GM12865 (cell line): Measurements from ENCODE around the gene PTMA.

Experiments used
- DNase-seq: peaks from one replicate; pipeline ENCODE4 v3.0.0; 2010; ENCODE audit warnings: low read depth
- H3K4me3 ChIP-seq: 2 replicates; pipeline ENCODE4 v1.5.1; 2011; ENCODE audit warnings: mild to moderate bottlenecking, low read depth, low read length, control low read depth
- TF ChIP-seq, protein P1 (sequence below): IDR thresholded peaks from 2 replicates; pipeline ENCODE4 v1.5.1; 2011; ENCODE audit warnings: low read length, control low read depth, low read depth, inconsistent platforms; ENCODE audit not compliant: insufficient read depth; ENCODE audit errors: missing control alignments

The PTMA gene

GRCh38 chr2:231752061-231752460, 43.7 kb downstream of the PTMA start:
- TF ChIP-seq, protein P1, sequence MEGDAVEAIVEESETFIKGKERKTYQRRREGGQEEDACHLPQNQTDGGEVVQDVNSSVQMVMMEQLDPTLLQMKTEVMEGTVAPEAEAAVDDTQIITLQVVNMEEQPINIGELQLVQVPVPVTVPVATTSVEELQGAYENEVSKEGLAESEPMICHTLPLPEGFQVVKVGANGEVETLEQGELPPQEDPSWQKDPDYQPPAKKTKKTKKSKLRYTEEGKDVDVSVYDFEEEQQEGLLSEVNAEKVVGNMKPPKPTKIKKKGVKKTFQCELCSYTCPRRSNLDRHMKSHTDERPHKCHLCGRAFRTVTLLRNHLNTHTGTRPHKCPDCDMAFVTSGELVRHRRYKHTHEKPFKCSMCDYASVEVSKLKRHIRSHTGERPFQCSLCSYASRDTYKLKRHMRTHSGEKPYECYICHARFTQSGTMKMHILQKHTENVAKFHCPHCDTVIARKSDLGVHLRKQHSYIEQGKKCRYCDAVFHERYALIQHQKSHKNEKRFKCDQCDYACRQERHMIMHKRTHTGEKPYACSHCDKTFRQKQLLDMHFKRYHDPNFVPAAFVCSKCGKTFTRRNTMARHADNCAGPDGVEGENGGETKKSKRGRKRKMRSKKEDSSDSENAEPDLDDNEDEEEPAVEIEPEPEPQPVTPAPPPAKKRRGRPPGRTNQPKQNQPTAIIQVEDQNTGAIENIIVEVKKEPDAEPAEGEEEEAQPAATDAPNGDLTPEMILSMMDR: no peak
- H3K4me3 ChIP-seq: no peak overlapping the region
- no peak for DNase-seq

- no peak for DNase-seq
- TF ChIP-seq, protein P1: no peak
- no peak overlapping the region for H3K4me3 ChIP-seq
Measured at GRCh38 chr2:231761735-231762134, 53.4 kb downstream of the PTMA start.
